DOHH2 (cell line): ENCODE results near the gene HSF2BP.

Experiments used
- CTCF ChIP-seq: fragments of 200-600 bp; sonication (generic); IDR thresholded peaks from one replicate; pipeline ENCODE4 v1.5.1; 2014; ENCODE audit warnings: antibody characterized with exemption, mild to moderate bottlenecking, low read depth, low read length; ENCODE audit not compliant: poor library complexity, severe bottlenecking
- EZH2phosphoT487 ChIP-seq: fragments of 200-600 bp; sonication (generic); IDR thresholded peaks from 2 replicates; pipeline ENCODE4 v1.6.1; 2017; ENCODE audit warnings: borderline replicate concordance, mild to moderate bottlenecking, antibody characterized with exemption, low read length, moderate library complexity, mixed read lengths

- TF ChIP-seq CTCF (no peak), EZH2phosphoT487 (no peak)
These were observed 69.1 kb downstream of the HSF2BP start for GRCh38 chr21:43590194-43590593.
